ENCODE results near the gene ARHGEF1.

ARHGEF1 gene

DNA sequence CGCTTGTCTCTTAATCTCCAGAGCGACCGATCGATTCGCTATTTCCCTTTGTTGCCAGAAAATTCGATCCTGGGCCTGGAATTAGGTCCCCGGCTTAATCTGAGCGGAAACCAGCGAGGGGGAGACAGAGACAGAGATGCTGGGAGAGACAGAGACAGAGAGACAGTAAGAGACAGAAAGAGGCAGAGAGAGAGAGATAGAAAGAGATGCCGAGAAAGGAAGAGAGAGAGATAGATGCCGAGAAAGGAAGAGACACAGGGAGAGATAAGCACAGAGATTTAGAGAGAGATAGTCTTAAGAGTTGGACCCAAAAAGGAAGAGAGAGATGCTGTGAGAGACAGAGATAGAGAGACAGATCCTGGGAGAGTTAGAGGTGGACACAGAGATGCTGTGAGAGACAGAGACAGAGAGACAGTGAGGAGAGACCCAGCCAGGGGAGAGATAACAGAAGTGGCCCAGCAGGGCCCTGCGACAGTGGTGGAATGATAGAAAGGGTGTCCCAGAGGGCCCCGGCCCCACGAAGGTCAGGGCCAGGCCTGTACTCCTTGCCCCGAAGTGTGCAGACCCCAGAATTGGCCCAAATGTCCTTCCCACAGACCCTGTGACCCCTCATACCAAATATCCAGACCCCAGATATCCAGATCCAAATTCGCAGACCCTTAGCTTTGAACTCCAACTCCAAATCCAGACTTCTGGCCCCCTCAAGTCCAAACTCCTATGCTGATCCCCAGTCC, 43.9 kb downstream of the ARHGEF1 start:
- no peak overlapping the region for H3K27ac ChIP-seq
- H3K4me3 ChIP-seq (ENCODE audit: low read depth, low read length): 0 out of 2 replicates have a peak overlapping the region, but pooled peaks have one; percentile 1
- H3K9me3 ChIP-seq (ENCODE audit: severe bottlenecking): no peaks in the 10 kb centered on the region
- H3K36me3 ChIP-seq: no peaks in the 10 kb centered on the region
- H3K27me3 ChIP-seq (ENCODE audit: insufficient read depth, low read depth, severe bottlenecking): peaks cover 55% of the 10 kb centered on the region
- no peak for DNase-seq
- TF ChIP-seq, protein P1, sequence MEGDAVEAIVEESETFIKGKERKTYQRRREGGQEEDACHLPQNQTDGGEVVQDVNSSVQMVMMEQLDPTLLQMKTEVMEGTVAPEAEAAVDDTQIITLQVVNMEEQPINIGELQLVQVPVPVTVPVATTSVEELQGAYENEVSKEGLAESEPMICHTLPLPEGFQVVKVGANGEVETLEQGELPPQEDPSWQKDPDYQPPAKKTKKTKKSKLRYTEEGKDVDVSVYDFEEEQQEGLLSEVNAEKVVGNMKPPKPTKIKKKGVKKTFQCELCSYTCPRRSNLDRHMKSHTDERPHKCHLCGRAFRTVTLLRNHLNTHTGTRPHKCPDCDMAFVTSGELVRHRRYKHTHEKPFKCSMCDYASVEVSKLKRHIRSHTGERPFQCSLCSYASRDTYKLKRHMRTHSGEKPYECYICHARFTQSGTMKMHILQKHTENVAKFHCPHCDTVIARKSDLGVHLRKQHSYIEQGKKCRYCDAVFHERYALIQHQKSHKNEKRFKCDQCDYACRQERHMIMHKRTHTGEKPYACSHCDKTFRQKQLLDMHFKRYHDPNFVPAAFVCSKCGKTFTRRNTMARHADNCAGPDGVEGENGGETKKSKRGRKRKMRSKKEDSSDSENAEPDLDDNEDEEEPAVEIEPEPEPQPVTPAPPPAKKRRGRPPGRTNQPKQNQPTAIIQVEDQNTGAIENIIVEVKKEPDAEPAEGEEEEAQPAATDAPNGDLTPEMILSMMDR (IDR thresholded peaks at IDR 0.05; ENCODE audit: low read depth, low read length): no peak

DNA sequence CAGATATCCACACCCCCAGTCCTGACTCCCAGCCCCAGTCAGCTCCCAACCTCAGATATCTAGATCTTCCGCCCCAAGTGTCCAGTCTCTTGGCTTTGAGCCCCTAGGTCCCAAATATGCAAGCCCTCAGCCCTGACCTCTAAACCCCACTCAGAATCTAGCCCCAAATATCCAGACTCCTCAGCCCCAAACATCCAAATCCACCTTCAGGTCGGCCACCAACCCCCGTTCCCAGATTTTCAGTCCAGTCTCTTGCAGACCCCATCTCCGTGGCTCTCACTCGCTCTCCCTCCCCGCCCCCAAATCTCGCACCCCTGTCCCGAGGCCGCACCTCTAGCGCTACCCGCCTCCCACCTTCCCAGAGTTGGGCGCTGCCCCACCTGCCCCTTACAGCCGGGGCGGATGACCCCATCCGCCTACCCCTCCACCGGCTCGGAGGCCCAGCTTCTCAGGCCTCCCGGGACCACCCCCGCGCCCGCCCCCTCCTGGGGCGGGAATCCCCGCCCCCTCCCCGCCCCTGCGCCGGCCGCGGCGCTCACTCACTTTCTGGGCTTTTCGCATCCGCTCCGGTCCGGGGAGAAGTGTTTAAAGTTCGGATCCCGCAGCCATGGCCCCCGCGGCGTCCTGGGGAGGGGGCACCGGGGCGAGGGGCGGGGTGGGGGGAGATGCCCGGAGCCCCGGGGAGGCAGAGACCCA, 44.7 kb downstream of the ARHGEF1 start:
- TF ChIP-seq, protein P1 (IDR thresholded peaks at IDR 0.05; ENCODE audit: low read depth, low read length): no peak
- DNase-seq: no peak
- Histone ChIP-seq H3K27me3 (ENCODE audit: insufficient read depth, low read depth, severe bottlenecking) (peaks cover 54% of the 10 kb centered on the region), H3K4me3 (ENCODE audit: low read depth, low read length) (peak overlapping the region; percentile 44), H3K36me3 (no peaks in the 10 kb centered on the region), H3K9me3 (ENCODE audit: severe bottlenecking) (no peaks in the 10 kb centered on the region), H3K27ac (no peak overlapping the region)

DNA sequence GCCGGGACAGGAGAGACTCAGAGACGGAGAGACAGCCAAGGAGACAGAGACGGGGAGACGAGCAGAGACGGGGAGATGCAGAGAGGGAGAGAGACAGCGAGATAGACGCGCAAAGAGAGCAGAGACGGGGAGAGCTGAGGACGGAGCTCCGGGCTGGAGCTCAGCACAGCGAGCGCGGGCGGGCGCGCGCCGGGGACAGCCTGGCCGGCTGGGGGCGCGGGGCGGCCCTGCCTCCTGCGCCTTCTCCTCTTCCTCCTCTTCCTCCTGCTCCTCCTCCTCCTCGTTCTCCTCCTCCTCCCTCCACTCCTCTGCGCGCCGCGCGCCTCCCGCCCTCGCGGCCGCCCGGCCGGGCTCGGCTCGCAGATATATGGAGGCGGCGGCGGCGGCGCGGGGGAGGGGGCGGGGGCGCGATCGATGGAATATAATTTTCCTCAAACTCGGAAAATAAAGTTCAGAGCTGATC, 45.3 kb downstream of the ARHGEF1 start, which contains the start of gene ERFL:
ERFL (minus strand) TSS at position 229 of the 463 bp plus-strand sequence. CDS start 15,530 bp downstream, outside the sequence.
- Histone ChIP-seq H3K27me3 (ENCODE audit: insufficient read depth, low read depth, severe bottlenecking) (peaks cover 48% of the 10 kb centered on the region), H3K4me3 (ENCODE audit: low read depth, low read length) (peak within 1 kb of the TSS; percentile 44), H3K36me3 (no peaks in the 10 kb centered on the region), H3K9me3 (ENCODE audit: severe bottlenecking) (no peaks in the 10 kb centered on the region), H3K27ac (no peak within 1 kb of the TSS)
- TF ChIP-seq, protein P1 (IDR thresholded peaks at IDR 0.05; ENCODE audit: low read depth, low read length): no peak
- no peak for DNase-seq

DNA sequence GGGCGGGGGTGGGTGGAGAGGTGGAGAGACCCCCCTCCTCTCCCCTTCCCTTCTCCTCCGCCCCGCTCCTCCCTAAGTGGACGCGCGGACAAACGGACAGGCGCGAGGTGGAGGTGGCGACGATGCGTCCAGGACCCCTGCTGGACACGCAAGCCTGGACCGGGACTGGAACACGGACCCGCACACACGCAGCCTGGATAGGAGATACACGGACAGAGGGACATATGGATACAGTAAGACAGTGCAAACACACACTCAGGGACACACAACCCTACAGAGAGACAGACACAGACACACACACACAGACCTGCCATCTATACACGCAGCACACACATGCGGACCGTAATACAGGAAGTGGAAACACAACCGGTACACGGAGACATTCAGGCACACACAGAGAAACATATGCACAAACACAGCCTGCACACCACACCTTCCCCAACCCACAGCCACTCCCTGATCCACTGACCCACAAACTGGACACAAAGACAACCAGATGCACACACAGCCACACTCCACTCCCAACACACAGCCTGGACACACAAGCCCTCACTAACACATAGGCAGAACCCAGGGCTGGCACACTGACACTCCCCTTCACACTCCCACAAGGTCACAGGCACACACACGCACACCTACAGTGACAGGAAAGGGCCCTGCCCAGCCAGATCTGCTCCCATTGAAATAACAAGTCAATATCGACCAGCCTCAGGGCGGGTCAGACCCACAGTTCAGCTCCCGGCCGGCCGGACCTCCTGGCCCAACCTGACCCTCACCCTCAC, 46.0 kb downstream of the ARHGEF1 start:
- H3K36me3 ChIP-seq: no peaks in the 10 kb centered on the region
- H3K27ac ChIP-seq: no peak overlapping the region
- TF ChIP-seq, protein P1 (IDR thresholded peaks at IDR 0.05; ENCODE audit: low read depth, low read length): no peak
- no peaks in the 10 kb centered on the region for H3K9me3 ChIP-seq (ENCODE audit: severe bottlenecking)
- H3K27me3 ChIP-seq (ENCODE audit: insufficient read depth, low read depth, severe bottlenecking): peaks cover 46% of the 10 kb centered on the region
- H3K4me3 ChIP-seq (ENCODE audit: low read depth, low read length): peak overlapping the region; percentile 44
- DNase-seq: no peak

DNA sequence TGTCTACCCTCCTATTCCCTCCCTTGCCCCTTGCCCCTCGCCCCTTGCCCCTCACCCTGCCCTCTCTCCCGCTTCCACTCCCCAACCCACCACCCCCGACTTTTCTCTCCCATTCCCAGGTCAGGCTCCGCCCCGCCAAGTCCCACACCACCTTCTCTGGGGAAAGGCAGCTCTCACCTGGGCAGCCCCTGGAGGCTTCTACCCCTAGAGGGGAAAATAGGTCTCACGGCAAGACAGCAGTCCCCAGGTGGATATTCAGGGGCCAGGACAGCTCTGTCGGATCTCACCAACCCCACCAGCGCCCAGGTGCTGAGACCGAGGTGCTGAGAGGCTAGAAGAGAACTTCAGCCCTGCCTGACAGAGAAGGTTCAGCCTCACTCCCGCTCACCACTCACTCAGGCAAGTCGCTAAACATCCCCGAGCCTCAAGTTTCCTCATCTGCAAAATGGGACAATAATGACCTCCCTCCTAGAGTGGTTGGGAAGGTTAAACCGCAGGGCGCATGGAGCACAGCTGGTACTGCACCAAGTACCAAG, 46.6 kb downstream of the ARHGEF1 start:
- peaks cover 41% of the 10 kb centered on the region for H3K27me3 ChIP-seq (ENCODE audit: insufficient read depth, low read depth, severe bottlenecking)
- no peak overlapping the region for H3K4me3 ChIP-seq (ENCODE audit: low read depth, low read length)
- H3K27ac ChIP-seq: no peak overlapping the region
- DNase-seq: no peak
- H3K9me3 ChIP-seq (ENCODE audit: severe bottlenecking): no peaks in the 10 kb centered on the region
- TF ChIP-seq, protein P1 (IDR thresholded peaks at IDR 0.05; ENCODE audit: low read depth, low read length): no peak
- H3K36me3 ChIP-seq: no peaks in the 10 kb centered on the region

All from WERI-Rb-1 (cell line).